Neural progenitor cell (in vitro differentiated cells): ENCODE measurements around the gene CHCHD6. TPM values are rescaled to one million over a fixed set of nuclear protein-coding genes. Genes with fewer than 3 reads are reported as not detected.
A peak's percentile ranks its signal among the peaks of the same experiment; 100 is the strongest.

Experiments
- DNase-seq: peaks from one replicate; pipeline ENCODE4 v3.0.0-alpha.2; 2016; ENCODE audit warnings: low spot score
- H2AFZ ChIP-seq: fragments of 200-600 bp; sonication (generic); replicated peaks from 2 replicates; pipeline ENCODE4 v1.6.1; 2016; ENCODE audit warnings: antibody characterized with exemption
- H3F3A ChIP-seq: fragments of 200-600 bp; sonication (generic); 2 replicates; pipeline ENCODE4 v1.6.1; 2016; ENCODE audit warnings: antibody characterized with exemption, low read depth
- H3K27ac ChIP-seq: fragments of 200-600 bp; sonication (generic); 2 replicates; pipeline ENCODE4 v1.5.1; 2016; ENCODE audit warnings: mild to moderate bottlenecking
- H3K27me3 ChIP-seq: fragments of 200-600 bp; sonication (generic); 2 replicates; pipeline ENCODE4 v1.6.1; 2016; ENCODE audit warnings: mild to moderate bottlenecking, moderate library complexity
- H3K36me3 ChIP-seq: fragments of 200-600 bp; sonication (generic); 2 replicates; pipeline ENCODE4 v1.5.1; 2016
- H3K4me1 ChIP-seq: fragments of 200-600 bp; sonication (generic); 2 replicates; pipeline ENCODE4 v1.6.1; 2016; ENCODE audit warnings: mixed run types
- H3K4me2 ChIP-seq: fragments of 200-600 bp; sonication (generic); 2 replicates; pipeline ENCODE4 v1.6.1; 2016
- H3K4me3 ChIP-seq: fragments of 200-600 bp; sonication (generic); 2 replicates; pipeline ENCODE4 v1.5.1; 2016
- H3K79me2 ChIP-seq: fragments of 200-600 bp; sonication (generic); 2 replicates; pipeline ENCODE4 v1.6.1; 2016; ENCODE audit warnings: low read depth
- H3K9ac ChIP-seq: fragments of 200-600 bp; sonication (generic); 2 replicates; pipeline ENCODE4 v1.6.1; 2016
- H3K9me3 ChIP-seq: fragments of 200-600 bp; sonication (generic); 2 replicates; pipeline ENCODE4 v1.5.1; 2016; ENCODE audit warnings: low read depth
- H4K20me1 ChIP-seq: fragments of 200-600 bp; sonication (generic); 2 replicates; pipeline ENCODE4 v1.6.1; 2016; ENCODE audit warnings: low read depth
- H3K27ac Mint-ChIP-seq: 3 replicates; pipeline ENCODE4 v1.8.0; 2021; ENCODE audit warnings: mixed read lengths
- H3K27me3 Mint-ChIP-seq: 2 replicates; pipeline ENCODE4 v1.8.0; 2022; ENCODE audit warnings: low read depth, mild to moderate bottlenecking, inconsistent platforms, moderate library complexity, mixed read lengths; ENCODE audit not compliant: insufficient read depth
- H3K36me3 Mint-ChIP-seq: 3 replicates; pipeline ENCODE4 v1.8.0; 2021; ENCODE audit warnings: mixed read lengths
- H3K4me1 Mint-ChIP-seq: 3 replicates; pipeline ENCODE4 v1.8.0; 2021; ENCODE audit warnings: mixed read lengths
- H3K4me3 Mint-ChIP-seq: 3 replicates; pipeline ENCODE4 v1.8.0; 2021; ENCODE audit warnings: mild to moderate bottlenecking, moderate library complexity, mixed read lengths
- H3K9me3 Mint-ChIP-seq: 3 replicates; pipeline ENCODE4 v1.8.0; 2020; ENCODE audit warnings: mixed read lengths
- CTCF ChIP-seq: fragments of 200-600 bp; sonication (generic); IDR thresholded peaks from 2 replicates; pipeline ENCODE4 v1.5.1; 2017; ENCODE audit warnings: antibody characterized with exemption, mild to moderate bottlenecking
- EZH2 ChIP-seq: fragments of 200-600 bp; sonication (generic); IDR thresholded peaks from 2 replicates; pipeline ENCODE4 v1.6.1; 2017; ENCODE audit warnings: antibody characterized with exemption, mild to moderate bottlenecking, moderate library complexity
- EZH2phosphoT487 ChIP-seq: fragments of 200-600 bp; sonication (generic); IDR thresholded peaks from 2 replicates; pipeline ENCODE4 v1.6.1; 2017; ENCODE audit warnings: antibody characterized with exemption
- total RNA-seq: library from RNA; depleted of rRNA; stranded (reverse); fragments of >200 nt; gene quantifications from 2 replicates; pipeline ENCODE4 v1.2.3, GENCODE V29; 2015; ENCODE audit warnings: low replicate concordance

The CHCHD6 gene
- total RNA-seq, 1 donor from 2014 or later, result 35.7 TPM

GRCh38 chr3:126958638-126959085, 254.6 kb downstream of the CHCHD6 start:
- H3K9me3 ChIP-seq, result no peaks in the 10 kb centered on the region
- Mint-ChIP-seq H3K4me3 (no peak overlapping the region), H3K27ac (no peak overlapping the region), H3K4me1 (peaks cover 17% of the 10 kb centered on the region), H3K27me3 (peaks cover 4% of the 10 kb centered on the region), H3K36me3 (peaks cover 3% of the 10 kb centered on the region), H3K9me3 (no peaks in the 10 kb centered on the region)
- TF ChIP-seq CTCF, result no peak
- TF ChIP-seq EZH2phosphoT487, result no peak
- TF ChIP-seq EZH2, result no peak
- no peak overlapping the region for H2AFZ ChIP-seq
- DNase-seq, result no peak
- H3K36me3 ChIP-seq, result no peaks in the 10 kb centered on the region
- no peak overlapping the region for H3K27ac ChIP-seq
- peaks cover 10% of the 10 kb centered on the region for H3K4me1 ChIP-seq
- H3F3A ChIP-seq, result no peaks in the 10 kb centered on the region
- H3K4me2 ChIP-seq, result no peak overlapping the region
- H3K79me2 ChIP-seq, result no peaks in the 10 kb centered on the region
- H3K27me3 ChIP-seq, result no peaks in the 10 kb centered on the region
- no peak overlapping the region for H3K9ac ChIP-seq
- H4K20me1 ChIP-seq, result no peaks in the 10 kb centered on the region
- no peak overlapping the region for H3K4me3 ChIP-seq

GRCh38 chr3:126959136-126959920, 255.3 kb downstream of the CHCHD6 start:
- no peak for DNase-seq
- Mint-ChIP-seq H3K9me3 (no peaks in the 10 kb centered on the region), H3K27me3 (peaks cover 4% of the 10 kb centered on the region), H3K4me3 (no peak overlapping the region), H3K36me3 (peaks cover 3% of the 10 kb centered on the region), H3K27ac (peak overlapping the region; percentile 60), H3K4me1 (peaks cover 17% of the 10 kb centered on the region)
- Histone ChIP-seq H3K27me3 (no peaks in the 10 kb centered on the region), H3K27ac (no peak overlapping the region), H3K79me2 (no peaks in the 10 kb centered on the region), H3K9me3 (no peaks in the 10 kb centered on the region), H3K9ac (no peak overlapping the region), H3K4me1 (peaks cover 10% of the 10 kb centered on the region), H3K36me3 (no peaks in the 10 kb centered on the region), H3F3A (no peaks in the 10 kb centered on the region), H3K4me2 (no peak overlapping the region), H2AFZ (no peak overlapping the region), H4K20me1 (no peaks in the 10 kb centered on the region), H3K4me3 (no peak overlapping the region)
- TF ChIP-seq EZH2phosphoT487 (no peak), EZH2 (no peak), CTCF (no peak)

- no peaks in the 10 kb centered on the region for H3K79me2 ChIP-seq
- H3K4me1 ChIP-seq, result peaks cover 10% of the 10 kb centered on the region
- Mint-ChIP-seq H3K27me3 (peaks cover 3% of the 10 kb centered on the region), H3K9me3 (no peaks in the 10 kb centered on the region), H3K4me3 (no peak overlapping the region), H3K27ac (peak overlapping the region; percentile 90), H3K4me1 (peaks cover 17% of the 10 kb centered on the region), H3K36me3 (peaks cover 3% of the 10 kb centered on the region)
- no peaks in the 10 kb centered on the region for H3K9me3 ChIP-seq
- H3K27ac ChIP-seq, result no peak overlapping the region
- no peak overlapping the region for H3K4me2 ChIP-seq
- H3K9ac ChIP-seq, result no peak overlapping the region
- peak; percentile 73 for DNase-seq
- H4K20me1 ChIP-seq, result no peaks in the 10 kb centered on the region
- H3K4me3 ChIP-seq, result no peak overlapping the region
- TF ChIP-seq EZH2phosphoT487 (no peak), CTCF (peak; percentile 44), EZH2 (no peak)
- peak overlapping the region; percentile 20 for H2AFZ ChIP-seq
- no peaks in the 10 kb centered on the region for H3K36me3 ChIP-seq
- H3F3A ChIP-seq, result no peaks in the 10 kb centered on the region
- H3K27me3 ChIP-seq, result no peaks in the 10 kb centered on the region
These were observed 256.0 kb downstream of the CHCHD6 start for GRCh38 chr3:126959921-126960603.
